ENCODE measurements around the gene CCDC59. TPM values are rescaled to one million over a fixed set of nuclear protein-coding genes. Genes with fewer than 3 reads are reported as not detected.
A peak's percentile ranks its signal among the peaks of the same experiment; 100 is the strongest.

The CCDC59 gene
- polyA plus RNA-seq (2011; rRNA removed) (38.0 and 70.4 TPM in 2 replicates), polyA plus RNA-seq (2017; fragmentation: RNase III; extraction: RNeasy Plus Mini Kit Qiagen cat#74134 plus additional on column Dnase treatment) (62.0 to 66.9 TPM (median 64.2 TPM) in 3 replicates), polyA minus RNA-seq (2011; rRNA and poly(A)+ RNA removed) (10.9 and 17.0 TPM in 2 replicates)
- 25.2 and 47.9 TPM in 2 replicates for polyA plus RNA-seq (2012; cell fraction: cytosol; rRNA removed)
- polyA plus RNA-seq (2012; cell fraction: nucleus; rRNA removed): 8.7 and 12.0 TPM in 2 replicates

GRCh38 chr12:82358200-82359114 lies at the start of gene CCDC59, which contains the start of gene METTL25:
CCDC59 (minus strand) TSS chr12:82358387; CDS start chr12:82358376, 11 bp downstream.
METTL25 (plus strand) TSS chr12:82358529; CDS start chr12:82358566, 37 bp downstream.
- WGBS (ENCODE audit: missing lambda C conversion rate): under 1% methylated on average over 28 of the region's 61 CpGs
- POLR2A ChIA-PET: interaction anchor here (0.7 to 1.0 kb wide), 7 partner anchors 10 to 328 kb away, joined by 3 to 7 read pairs (median 4); partner anchors contain the start of gene TMTC2
- peak; percentile 53; the same call in 1 of the 2 replicates for TF ChIP-seq PBX3 (IDR thresholded peaks at IDR 0.05)
- TF ChIP-seq REST (IDR thresholded peaks at IDR 0.05): 0 out of 2 replicates have a peak, but pooled peaks have one; percentile 9
- TF ChIP-seq RAD21 (conservative IDR thresholded peaks at IDR 0.05 in 1 of 2, IDR thresholded peaks at IDR 0.05 in 1 of 2): peak in 1 of 2 experiments; percentile 48; a peak in 2 of 5 replicates
- peak; percentile 59 for TF ChIP-seq POLR2A (IDR thresholded peaks at IDR 0.05; ENCODE audit: low read length)
- peak; percentile 55 for TF ChIP-seq MAFK (IDR thresholded peaks at IDR 0.05; ENCODE audit: partially characterized antibody)
- peak; percentile 6; the same call in 1 of the 2 replicates for TF ChIP-seq ELK1 (IDR thresholded peaks at IDR 0.05; ENCODE audit: low read depth, low read length)
- TF ChIP-seq PHF8 (IDR thresholded peaks at IDR 0.05; ENCODE audit: borderline replicate concordance, low read depth): peak; percentile 93
- TF ChIP-seq FOXS1 (CRISPR knock-in tag; IDR thresholded peaks at IDR 0.05): no peak
- no peak for TF ChIP-seq ZC3H11A (IDR thresholded peaks at IDR 0.05)
- no peak; the same call in 1 of the 2 replicates for TF ChIP-seq ESRRA (IDR thresholded peaks at IDR 0.05; ENCODE audit: borderline replicate concordance, low read length)
- no peak for TF ChIP-seq FOSL2 (IDR thresholded peaks at IDR 0.05)
- TF ChIP-seq FOSL2 (CRISPR knock-in tag; IDR thresholded peaks at IDR 0.05): peak; percentile 60; the same call in 1 of the 2 replicates
- TF ChIP-seq TFCP2L1 (CRISPR knock-in tag; IDR thresholded peaks at IDR 0.05): 0 out of 2 replicates have a peak, but pooled peaks have one; percentile 14
- TF ChIP-seq HOXB13 (CRISPR knock-in tag; IDR thresholded peaks at IDR 0.05; ENCODE audit: low read depth): no peak
- peak; percentile 83 for TF ChIP-seq HDAC2 (IDR thresholded peaks at IDR 0.05)
- no peak for TF ChIP-seq HES2 (IDR thresholded peaks at IDR 0.05)
- no peak; the same call in 1 of the 2 replicates for TF ChIP-seq MYC (IDR thresholded peaks at IDR 0.05; ENCODE audit: borderline replicate concordance, low read length)
- TF ChIP-seq HOXA7 (CRISPR knock-in tag; IDR thresholded peaks at IDR 0.05): no peak
- TF ChIP-seq JUN (IDR thresholded peaks at IDR 0.05): peak; percentile 80 to 95
- peak; percentile 48 for TF ChIP-seq SMC3 (IDR thresholded peaks at IDR 0.05)
- TF ChIP-seq CEBPB (IDR thresholded peaks at IDR 0.05): peak in 1 of 2 experiments; percentile 55; a peak in 1 of 4 replicates
- no peak for TF ChIP-seq SREBF2 (IDR thresholded peaks at IDR 0.05)
- no peak for TF ChIP-seq ATOH8 (CRISPR knock-in tag; IDR thresholded peaks at IDR 0.05; ENCODE audit: low read depth)
- no peak for TF ChIP-seq NFE2L2 (conservative IDR thresholded peaks at IDR 0.05; ENCODE audit: low read length)
- no peak for TF ChIP-seq NR3C1 (IDR thresholded peaks at IDR 0.05)
- TF ChIP-seq CTCF (IDR thresholded peaks at IDR 0.05): peak; percentile 99
- TF ChIP-seq CBX8 (IDR thresholded peaks at IDR 0.05): no peak
- TF ChIP-seq ZNF302 (CRISPR knock-in tag; IDR thresholded peaks at IDR 0.05): no peak
- peak; percentile 99 for TF ChIP-seq KDM5A (IDR thresholded peaks at IDR 0.05)
- TF ChIP-seq RARB (CRISPR knock-in tag; IDR thresholded peaks at IDR 0.05): 0 out of 2 replicates have a peak, but pooled peaks have one; percentile 18

More at GRCh38 chr12:82358200-82359114, at the start of gene CCDC59, which contains the start of gene METTL25:
- Histone ChIP-seq H3K9me3 (no peaks in the 10 kb centered on the region), H3K4me1 (peaks cover 13% of the 10 kb centered on the region; the same call in 2 of the 3 replicates), H3K27ac (peak within 1 kb of the TSS; percentile 94 to 97), H3K4me2 (peak within 1 kb of the TSS; percentile 96), H3K4me3 (peak within 1 kb of the TSS; percentile 90)
- CTCF ChIA-PET: interaction anchor here (0.6 to 2.0 kb wide), 19 partner anchors 8 to 1886 kb away, joined by 3 to 10 read pairs (median 4); partner anchors contain the start of gene TMTC2
- no peak for FAIRE-seq
- peak; percentile 66 to 99 for DNase-seq (ENCODE audit: low read depth in 1 of 2, low spot score in 1 of 2)
- peak; percentile 95 to 96 for ATAC-seq

Data from A549 (cell line).